Thymus (tissue), 11 donors: ENCODE data around the gene PLA2G6. TPM values are rescaled to one million over a fixed set of nuclear protein-coding genes. Genes with fewer than 3 reads are reported as not detected.
"Not testable (repeated sequence)": the region's sequence is repeated elsewhere in the genome, so short reads cannot be mapped to it uniquely, and the experiment has no call there.

ENCODE experiments used
- DNase-seq, 9 donors: peaks; one replicate each; pipeline ENCODE4 v3.0.0-alpha.2; 2013; ENCODE audit warnings: low spot score in 9 of 9, low read depth in 6 of 9, missing footprints in 1 of 9
- H3K27ac ChIP-seq, 2 donors: one replicate each; pipeline ENCODE4 v1.5.1; 2013; ENCODE audit warnings: control low read depth in 1 of 2, low read depth in 1 of 2, low read length in 1 of 2, mild to moderate bottlenecking in 1 of 2, moderate library complexity in 1 of 2
- H3K27me3 ChIP-seq, 2 donors: one replicate each; pipeline ENCODE4 v1.5.1; 2013; ENCODE audit warnings: low read length in 1 of 2; ENCODE audit not compliant: control insufficient read depth in 2 of 2, insufficient read depth in 1 of 2
- H3K36me3 ChIP-seq, 2 donors: one replicate each; pipeline ENCODE4 v1.5.1; 2013; ENCODE audit warnings: low read length in 1 of 2, mild to moderate bottlenecking in 1 of 2, moderate library complexity in 1 of 2; ENCODE audit not compliant: control insufficient read depth in 2 of 2, insufficient read depth in 2 of 2
- H3K4me1 ChIP-seq, 2 donors: one replicate each; pipeline ENCODE4 v1.5.1; 2013; ENCODE audit warnings: low read length in 2 of 2; ENCODE audit not compliant: control insufficient read depth in 2 of 2, insufficient read depth in 2 of 2
- H3K4me3 ChIP-seq, 2 donors: one replicate each; pipeline ENCODE4 v1.5.1; 2013; ENCODE audit warnings: low read length in 2 of 2, control low read depth in 1 of 2, mild to moderate bottlenecking in 1 of 2
- H3K9me3 ChIP-seq, 2 donors: one replicate each; pipeline ENCODE4 v1.5.1; 2013; ENCODE audit warnings: low read length in 1 of 2, mild to moderate bottlenecking in 1 of 2; ENCODE audit not compliant: control insufficient read depth in 2 of 2, insufficient read depth in 1 of 2
- WGBS: extraction: QIAGEN DNeasy Blood & Tissue Kit; methylation state at CpG from one replicate; pipeline ENCODE4 v1.1.7; 2013; 5-methylcytosine and 5-hydroxymethylcytosine counted together
- polyA plus RNA-seq: library from polyadenylated mRNA; stranded (reverse); fragments of 200-250 nt; gene quantifications from one replicate; pipeline ENCODE4 v1.2.3, GENCODE V29; 2013
- total RNA-seq: library from RNA; stranded (reverse); fragments of 120-200 nt; gene quantifications from one replicate; pipeline ENCODE4 v1.2.4, GENCODE V29; 2013
- donor health status: healthy.

PLA2G6 gene
- total and polyA plus RNA-seq, 2 donors, result 25.6 to 103 TPM

DNA sequence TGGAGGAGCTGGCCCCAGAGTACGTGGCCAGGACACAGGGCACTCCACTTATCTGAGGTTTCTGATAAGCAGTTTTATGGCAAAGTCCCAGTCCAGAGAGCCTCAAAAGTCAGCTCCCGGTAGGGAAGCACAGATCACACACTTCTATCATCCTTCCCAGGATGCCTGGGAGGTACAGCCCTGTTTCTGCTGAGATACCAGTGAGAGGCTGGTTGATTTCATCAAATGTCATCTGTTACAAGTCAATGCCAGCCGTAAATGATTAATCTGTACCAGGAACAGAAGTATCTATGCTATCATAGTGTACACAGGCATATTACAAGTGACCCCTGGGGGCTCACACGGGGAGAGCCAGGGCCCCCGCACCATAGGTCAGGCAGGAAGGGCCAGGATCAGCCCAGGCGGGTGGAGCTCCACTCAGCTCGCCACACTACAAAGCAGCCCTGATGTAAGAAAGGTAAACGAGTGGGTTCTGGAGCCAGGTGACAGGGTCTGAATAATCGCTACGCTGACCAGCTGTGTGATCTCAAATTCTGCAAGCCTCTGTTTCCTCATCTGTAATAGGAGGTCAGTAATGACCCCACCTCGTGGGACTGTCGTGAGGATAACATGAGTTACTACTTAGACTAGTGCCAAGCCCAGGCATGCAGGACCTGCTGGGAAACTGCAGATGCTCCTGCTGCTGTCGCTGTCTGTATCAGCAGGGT lies 17.6 kb downstream of the PLA2G6 start:
- DNase-seq, result no peak
- H3K27ac ChIP-seq, result no peak overlapping the region
- 96% methylated on average over 13 of the region's 13 CpGs for WGBS
- H3K27me3 ChIP-seq, result no peaks in the 10 kb centered on the region
- H3K4me1 ChIP-seq, result peaks cover 0 to 15% of the 10 kb centered on the region in 2 donors
- peaks cover 28 to 47% of the 10 kb centered on the region in 2 donors for H3K36me3 ChIP-seq
- no peak overlapping the region for H3K4me3 ChIP-seq
- no peaks in the 10 kb centered on the region for H3K9me3 ChIP-seq

DNA sequence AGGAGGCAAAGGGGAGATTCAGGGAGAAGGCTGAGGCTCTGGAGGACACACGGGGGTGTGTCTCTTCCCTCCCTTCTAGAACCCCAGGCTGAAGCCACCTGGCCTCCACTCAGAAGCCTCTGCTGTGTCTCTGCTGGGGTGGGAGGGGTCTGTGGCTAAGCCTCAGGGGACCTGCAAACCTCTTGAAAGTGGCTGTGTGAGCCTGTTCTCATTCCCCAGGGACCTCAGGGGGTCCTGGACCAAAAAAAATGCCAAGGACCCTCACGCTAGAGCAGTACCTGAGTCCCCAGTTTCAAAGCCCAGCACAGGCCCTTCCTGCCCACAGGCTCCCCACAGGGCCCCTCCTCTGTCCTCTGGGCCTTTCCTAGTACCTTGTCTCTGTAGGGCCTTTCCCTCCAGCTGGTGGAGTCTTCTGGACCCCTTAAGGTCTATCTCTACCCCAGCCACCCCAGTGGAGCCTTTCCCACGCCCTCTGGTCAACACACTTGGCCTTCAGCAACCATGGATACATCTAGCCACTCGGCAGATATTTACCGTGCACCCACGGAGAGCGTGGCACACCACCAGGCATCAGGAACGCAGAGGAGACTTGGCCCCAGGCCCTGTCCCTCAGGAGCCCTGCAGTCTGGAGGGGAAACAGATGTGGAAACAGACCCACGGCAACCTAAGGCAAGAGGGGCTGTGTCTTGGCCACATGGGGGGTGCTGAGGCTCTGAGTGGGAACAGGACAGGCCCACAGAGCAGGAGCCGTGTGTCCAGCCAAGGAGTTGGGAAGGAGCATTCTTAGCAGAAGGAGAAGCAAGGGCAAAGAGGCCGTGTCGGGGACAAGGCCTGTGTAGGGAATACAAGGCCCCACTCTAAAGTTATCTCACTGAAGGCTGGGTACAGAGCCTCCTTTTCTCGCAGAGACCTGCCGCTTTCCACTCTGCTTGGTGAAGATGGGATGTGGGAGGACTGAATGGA lies 18.5 kb downstream of the PLA2G6 start:
- Histone ChIP-seq H3K36me3 (peaks cover 24 to 41% of the 10 kb centered on the region in 2 donors), H3K27ac (no peak overlapping the region), H3K4me3 (no peak overlapping the region), H3K27me3 (no peaks in the 10 kb centered on the region), H3K9me3 (no peaks in the 10 kb centered on the region), H3K4me1 (peaks cover 0 to 15% of the 10 kb centered on the region in 2 donors)
- DNase-seq, result no peak
- 86% methylated on average over 14 of the region's 14 CpGs for WGBS

GRCh38 chr22:38155703-38156102 lies 25.9 kb downstream of the PLA2G6 start:
- 99% methylated on average over 1 of the region's 1 CpG for WGBS
- DNase-seq, result no peak

DNA sequence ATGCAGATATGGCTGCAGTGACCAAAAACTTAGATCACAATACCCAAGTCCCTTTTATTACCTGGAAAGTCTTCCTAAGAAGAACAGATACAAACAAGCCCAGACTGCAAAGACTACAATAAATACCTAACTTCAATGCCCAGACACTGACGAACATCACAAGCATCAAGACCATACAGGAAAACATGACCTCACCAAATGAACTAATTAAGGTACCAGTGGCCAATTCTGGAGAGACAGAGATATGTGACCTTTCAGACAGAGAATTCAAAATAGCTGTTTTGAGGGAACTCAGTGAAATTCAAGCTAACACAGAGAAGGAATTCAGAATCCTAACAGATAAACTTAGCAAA lies 27.1 kb downstream of the PLA2G6 start:
- H3K4me3 ChIP-seq, H3K9me3 ChIP-seq, DNase-seq, H3K4me1 ChIP-seq, H3K27ac ChIP-seq, H3K36me3 ChIP-seq, H3K27me3 ChIP-seq: not testable (repeated sequence)
- WGBS, result 91% methylated on average over 1 of the region's 1 CpG

More at GRCh38 chr22:38155703-38156102, 25.9 kb downstream of the PLA2G6 start:
- H3K9me3 ChIP-seq, result no peaks in the 10 kb centered on the region
- H3K4me3 ChIP-seq, result no peak overlapping the region
- no peaks in the 10 kb centered on the region for H3K4me1 ChIP-seq
- H3K27ac ChIP-seq, result no peak overlapping the region
- H3K36me3 ChIP-seq, result no peaks in the 10 kb centered on the region
- H3K27me3 ChIP-seq, result no peaks in the 10 kb centered on the region

GRCh38 chr22:38153821-38154562 lies 27.6 kb downstream of the PLA2G6 start:
- DNase-seq, result no peak
- no peak overlapping the region for H3K27ac ChIP-seq
- no peak overlapping the region for H3K4me3 ChIP-seq

DNA sequence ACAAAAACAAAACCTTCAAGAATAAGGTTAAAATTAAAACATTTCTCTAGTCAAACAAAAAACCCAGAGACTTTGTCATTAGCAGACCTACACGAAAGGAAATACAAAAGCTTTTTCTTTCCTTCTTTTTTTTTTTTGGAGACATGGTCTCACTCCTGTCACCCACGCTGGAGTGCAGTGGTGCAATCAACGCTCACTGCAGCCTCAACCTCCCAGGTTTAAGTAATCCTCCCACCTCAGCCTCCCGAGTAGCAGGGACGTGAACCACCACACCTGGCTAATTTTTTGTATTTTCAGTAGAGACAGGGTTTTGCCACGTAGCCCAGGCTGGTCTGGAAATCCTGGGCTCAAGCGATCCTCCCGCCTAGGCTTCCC lies 30.5 kb downstream of the PLA2G6 start:
- peaks cover 5 to 8% of the 10 kb centered on the region in 2 donors for H3K4me1 ChIP-seq
- DNase-seq, result no peak
- 98% methylated on average over 8 of the region's 8 CpGs for WGBS

More at GRCh38 chr22:38153821-38154562, 27.6 kb downstream of the PLA2G6 start:
- no peaks in the 10 kb centered on the region for H3K36me3 ChIP-seq
- no peaks in the 10 kb centered on the region for H3K9me3 ChIP-seq
- no peaks in the 10 kb centered on the region for H3K27me3 ChIP-seq
- 93% methylated on average over 4 of the region's 4 CpGs for WGBS
- H3K4me1 ChIP-seq, result no peaks in the 10 kb centered on the region

GRCh38 chr22:38148245-38148644 lies 33.4 kb downstream of the PLA2G6 start:
- Histone ChIP-seq H3K27ac (no peak overlapping the region), H3K4me3 (no peak overlapping the region), H3K27me3 (no peaks in the 10 kb centered on the region), H3K36me3 (peaks cover 7% of the 10 kb centered on the region in 2 donors), H3K4me1 (peaks cover 5 to 8% of the 10 kb centered on the region in 2 donors), H3K9me3 (no peaks in the 10 kb centered on the region)
- 94% methylated on average over 5 of the region's 5 CpGs for WGBS
- DNase-seq, result no peak

More for the DNA sequence above, 30.5 kb downstream of the PLA2G6 start:
- Histone ChIP-seq H3K9me3 (no peaks in the 10 kb centered on the region), H3K4me3 (no peak overlapping the region), H3K27me3 (no peaks in the 10 kb centered on the region), H3K36me3 (no peaks in the 10 kb centered on the region), H3K27ac (no peak overlapping the region)

DNA sequence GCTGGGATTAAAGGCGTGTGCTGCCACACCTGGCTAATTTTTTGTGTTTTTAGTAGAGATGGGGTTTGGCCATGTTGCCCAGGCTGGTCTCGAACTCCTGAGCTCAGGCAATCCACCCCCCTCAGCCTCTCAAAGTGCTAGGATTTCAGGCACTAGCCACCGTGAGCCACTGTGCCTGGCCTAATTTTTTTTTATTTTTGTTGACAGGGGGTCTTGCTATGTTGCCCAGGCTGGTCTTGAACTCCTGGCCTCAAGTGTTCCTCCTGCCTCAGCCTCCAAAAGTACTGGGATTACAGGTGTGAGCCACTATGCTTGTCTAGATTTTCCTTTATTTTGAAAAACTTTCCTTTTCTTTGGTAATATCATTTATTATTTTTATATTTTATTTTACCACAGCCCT lies 35.5 kb downstream of the PLA2G6 start:
- DNase-seq, H3K4me1 ChIP-seq, H3K27ac ChIP-seq, H3K4me3 ChIP-seq, H3K9me3 ChIP-seq, H3K27me3 ChIP-seq: not testable (repeated sequence)
- WGBS, result 95% methylated on average over 3 of the region's 3 CpGs
- peaks cover 20 to 22% of the 10 kb centered on the region in 2 donors for H3K36me3 ChIP-seq
